SK-N-SH treated with all-trans-retinoic acid at 6 μM for 48 hours (cell line): Measurements from ENCODE around the gene INSM1.

ENCODE experiments used
- ARNTL ChIP-seq: fragments of 450-650 bp; formaldehyde crosslinking; IDR thresholded peaks from 2 replicates; pipeline ENCODE4 v1.5.0; 2020; ENCODE audit warnings: low read depth, mild to moderate bottlenecking, moderate library complexity, borderline replicate concordance
- BACH2 ChIP-seq: fragments of 250-450 bp; sonication (Bioruptor Pico); IDR thresholded peaks from 2 replicates; pipeline ENCODE4 v1.9.0; 2021; ENCODE audit warnings: mild to moderate bottlenecking, borderline replicate concordance
- ESRRG ChIP-seq: fragments of 250-450 bp; sonication (Bioruptor Pico); IDR thresholded peaks from 2 replicates; pipeline ENCODE4 v1.6.1; 2021; ENCODE audit warnings: mild to moderate bottlenecking
- PATZ1 ChIP-seq: fragments of 250-450 bp; sonication (Bioruptor Pico); IDR thresholded peaks from 2 replicates; pipeline ENCODE4 v1.8.0; 2020; ENCODE audit warnings: mild to moderate bottlenecking, moderate library complexity, borderline replicate concordance
- RARB ChIP-seq: fragments of 250-450 bp; sonication (Bioruptor Pico); IDR thresholded peaks from 2 replicates; pipeline ENCODE4 v1.8.0; 2021; ENCODE audit warnings: mild to moderate bottlenecking, moderate library complexity
- ZC3H10 ChIP-seq: fragments of 250-450 bp; sonication (Bioruptor Pico); IDR thresholded peaks from 2 replicates; pipeline ENCODE4 v1.5.1; 2021; ENCODE audit warnings: mild to moderate bottlenecking, moderate library complexity
- ZFP3 ChIP-seq: fragments of 250-450 bp; sonication (Bioruptor Pico); IDR thresholded peaks from 2 replicates; pipeline ENCODE4 v1.5.0; 2020; ENCODE audit warnings: mild to moderate bottlenecking, moderate library complexity
- ZFP30 ChIP-seq: fragments of 450-650 bp; formaldehyde crosslinking; IDR thresholded peaks from 2 replicates; pipeline ENCODE4 v1.5.0; 2022; ENCODE audit warnings: mild to moderate bottlenecking, moderate library complexity
- ZNF565 ChIP-seq: fragments of 450-650 bp; formaldehyde crosslinking; conservative IDR thresholded peaks from 2 replicates; pipeline ENCODE4 v1.5.0; 2020; ENCODE audit warnings: low read depth, mild to moderate bottlenecking, moderate library complexity

GRCh38 chr20:20411836-20412235 lies 43.9 kb downstream of the INSM1 start:
- no peak for TF ChIP-seq ZFP30
- no peak for TF ChIP-seq ZFP3 (CRISPR knock-in tag)
- TF ChIP-seq PATZ1 (CRISPR knock-in tag): no peak
- TF ChIP-seq BACH2: no peak
- no peak for TF ChIP-seq ESRRG (CRISPR knock-in tag)
- no peak for TF ChIP-seq ARNTL (CRISPR knock-in tag)
- no peak for TF ChIP-seq ZNF565 (CRISPR knock-in tag)
- no peak for TF ChIP-seq RARB
- no peak for TF ChIP-seq ZC3H10
